Karpas-422 (cell line): ENCODE results near the gene TBCC. TPM values are rescaled to one million over a fixed set of nuclear protein-coding genes. Genes with fewer than 3 reads are reported as not detected.

Source experiments
- DNase-seq: peaks from one replicate; pipeline ENCODE4 v3.0.0-alpha.2; 2015
- H2AFZ ChIP-seq: fragments of 200-600 bp; sonication (generic); 2 replicates; pipeline ENCODE4 v1.6.1; 2014; ENCODE audit warnings: antibody characterized with exemption, low read length, mixed read lengths
- H3K27ac ChIP-seq: fragments of 200-600 bp; sonication (generic); 2 replicates; pipeline ENCODE4 v1.5.1; 2014; ENCODE audit warnings: mild to moderate bottlenecking, low read length, moderate library complexity
- H3K27me3 ChIP-seq: fragments of 200-600 bp; sonication (generic); 2 replicates; pipeline ENCODE4 v1.6.1; 2014; ENCODE audit warnings: low read length, mixed read lengths
- H3K36me3 ChIP-seq: fragments of 200-600 bp; sonication (generic); 2 replicates; pipeline ENCODE4 v1.6.1; 2014; ENCODE audit warnings: low read length, mixed read lengths; ENCODE audit not compliant: insufficient read depth
- H3K4me1 ChIP-seq: fragments of 200-600 bp; sonication (generic); 2 replicates; pipeline ENCODE4 v1.6.1; 2014; ENCODE audit warnings: mild to moderate bottlenecking, low read length, mixed read lengths
- H3K4me2 ChIP-seq: fragments of 200-600 bp; sonication (generic); 2 replicates; pipeline ENCODE4 v1.6.1; 2014; ENCODE audit warnings: low read length, low read depth, mild to moderate bottlenecking; ENCODE audit not compliant: poor library complexity, severe bottlenecking
- H3K4me3 ChIP-seq: fragments of 200-600 bp; sonication (generic); 2 replicates; pipeline ENCODE4 v1.5.1; 2014; ENCODE audit warnings: mild to moderate bottlenecking, antibody characterized with exemption, low read length, mixed read lengths
- H3K79me2 ChIP-seq: fragments of 200-600 bp; sonication (generic); 2 replicates; pipeline ENCODE4 v1.6.1; 2014; ENCODE audit warnings: mild to moderate bottlenecking, low read length, mixed read lengths
- H3K9ac ChIP-seq: fragments of 200-600 bp; sonication (generic); 2 replicates; pipeline ENCODE4 v1.6.0; 2014; ENCODE audit warnings: low read length
- H3K9me2 ChIP-seq: fragments of 200-600 bp; sonication (generic), shearing (Covaris generic); replicated peaks from 2 replicates; pipeline ENCODE4 v1.6.0; 2014; ENCODE audit warnings: mild to moderate bottlenecking, low read length, moderate library complexity; ENCODE audit not compliant: insufficient read depth
- H3K9me3 ChIP-seq: fragments of 300-700, 200-600 bp; sonication (generic); 2 replicates; pipeline ENCODE4 v1.6.1; 2014; ENCODE audit warnings: low read length, mixed read lengths
- H4K20me1 ChIP-seq: fragments of 200-600 bp; sonication (generic); 2 replicates; pipeline ENCODE4 v1.6.1; 2014; ENCODE audit warnings: mild to moderate bottlenecking, antibody characterized with exemption, low read length, low read depth; ENCODE audit not compliant: insufficient read depth
- total RNA-seq: library from RNA; depleted of rRNA; stranded (reverse); fragments of >200 nt; shearing (Covaris generic); gene quantifications from 2 replicates; pipeline ENCODE4 v1.2.3, GENCODE V29; 2014; ENCODE audit warnings: low replicate concordance

TBCC gene
- total RNA-seq, 1 experiment from 2014 or later: 154 TPM

DNA sequence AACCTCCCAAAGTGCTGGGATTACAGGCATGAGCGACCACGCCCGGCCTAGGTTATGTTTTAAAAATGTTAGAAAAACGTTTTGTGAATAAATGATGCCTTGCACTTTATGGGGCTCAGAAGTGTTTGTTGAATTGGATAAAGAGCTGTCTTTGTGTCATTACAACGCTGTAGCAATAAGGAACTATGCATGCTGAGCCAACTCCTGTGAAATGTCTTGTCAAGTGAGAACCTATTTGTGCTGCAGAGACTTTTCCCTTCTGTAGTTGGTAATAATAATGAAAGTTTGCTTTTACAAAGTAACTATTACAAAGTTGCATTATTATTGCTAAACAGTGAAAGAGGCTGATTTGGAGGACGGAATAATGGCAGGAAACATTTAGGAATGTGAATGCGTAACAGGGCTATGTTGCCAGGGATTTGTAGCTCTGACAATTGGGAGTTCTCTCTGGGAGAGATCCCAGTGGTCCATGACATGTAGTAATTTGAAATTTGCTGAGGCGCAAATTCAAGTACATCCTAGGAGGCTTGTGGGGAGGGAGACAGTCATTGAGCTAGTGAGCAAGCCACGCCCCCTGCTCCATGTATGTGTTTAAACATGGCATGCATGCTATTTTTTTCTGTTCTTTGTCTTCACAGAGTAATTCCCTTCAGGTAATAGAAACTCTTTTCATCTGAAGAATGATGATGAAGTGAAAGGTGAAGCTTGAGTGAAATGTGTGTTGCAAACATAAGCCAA is 19.2 kb upstream of the TBCC start:
- Histone ChIP-seq H4K20me1 (no peaks in the 10 kb centered on the region), H3K4me1 (no peaks in the 10 kb centered on the region), H3K27me3 (no peaks in the 10 kb centered on the region), H3K79me2 (no peaks in the 10 kb centered on the region), H3K4me2 (no peak overlapping the region), H3K27ac (no peak overlapping the region), H3K9me2 (no peaks in the 10 kb centered on the region), H3K9me3 (no peaks in the 10 kb centered on the region), H2AFZ (no peak overlapping the region), H3K9ac (no peak overlapping the region), H3K4me3 (no peak overlapping the region), H3K36me3 (no peaks in the 10 kb centered on the region)
- no peak for DNase-seq

DNA sequence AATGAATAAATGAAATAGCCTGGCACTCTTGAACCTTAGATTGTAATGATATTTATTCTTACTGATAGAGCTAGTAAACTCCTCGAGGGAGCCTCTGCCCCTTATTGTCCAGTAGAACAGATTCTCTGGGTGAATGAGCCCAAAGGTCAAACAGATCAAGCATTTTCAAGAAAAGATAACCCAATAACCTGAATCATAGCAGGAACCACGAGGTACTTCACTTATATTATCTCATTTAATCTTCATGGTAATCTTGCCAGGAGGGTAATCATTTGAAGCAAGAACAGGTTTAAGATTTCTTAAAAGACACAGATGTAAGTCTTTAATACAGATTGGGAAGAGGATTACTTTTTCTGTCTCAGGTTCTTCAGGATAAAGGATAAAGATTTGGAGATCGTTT is 17.0 kb upstream of the TBCC start:
- no peak for DNase-seq
- Histone ChIP-seq H3K4me2 (no peak overlapping the region), H3K27ac (no peak overlapping the region), H3K9me2 (no peaks in the 10 kb centered on the region), H3K9me3 (no peaks in the 10 kb centered on the region), H2AFZ (no peak overlapping the region), H3K27me3 (no peaks in the 10 kb centered on the region), H3K4me1 (no peaks in the 10 kb centered on the region), H3K9ac (no peak overlapping the region), H4K20me1 (no peaks in the 10 kb centered on the region), H3K36me3 (no peaks in the 10 kb centered on the region), H3K4me3 (no peak overlapping the region), H3K79me2 (no peaks in the 10 kb centered on the region)

GRCh38 chr6:42762426-42762859 is 16.5 kb upstream of the TBCC start:
- no peaks in the 10 kb centered on the region for H3K79me2 ChIP-seq
- no peak overlapping the region for H3K9ac ChIP-seq
- H3K36me3 ChIP-seq: no peaks in the 10 kb centered on the region
- no peak overlapping the region for H3K4me2 ChIP-seq
- no peaks in the 10 kb centered on the region for H3K4me1 ChIP-seq
- no peak overlapping the region for H2AFZ ChIP-seq
- no peak overlapping the region for H3K4me3 ChIP-seq
- H3K9me3 ChIP-seq: no peaks in the 10 kb centered on the region
- no peaks in the 10 kb centered on the region for H3K9me2 ChIP-seq
- DNase-seq: no peak
- H3K27ac ChIP-seq: no peak overlapping the region
- H4K20me1 ChIP-seq: no peaks in the 10 kb centered on the region
- H3K27me3 ChIP-seq: no peaks in the 10 kb centered on the region

GRCh38 chr6:42761287-42762067 is 15.6 kb upstream of the TBCC start:
- H4K20me1 ChIP-seq: no peaks in the 10 kb centered on the region
- no peak overlapping the region for H3K9ac ChIP-seq
- H2AFZ ChIP-seq: no peak overlapping the region
- H3K4me2 ChIP-seq: no peak overlapping the region
- H3K9me2 ChIP-seq: no peaks in the 10 kb centered on the region
- no peaks in the 10 kb centered on the region for H3K79me2 ChIP-seq
- H3K4me1 ChIP-seq: no peaks in the 10 kb centered on the region
- H3K27ac ChIP-seq: no peak overlapping the region
- DNase-seq: no peak
- H3K9me3 ChIP-seq: no peaks in the 10 kb centered on the region
- H3K27me3 ChIP-seq: no peaks in the 10 kb centered on the region
- H3K36me3 ChIP-seq: no peaks in the 10 kb centered on the region
- no peak overlapping the region for H3K4me3 ChIP-seq

DNA sequence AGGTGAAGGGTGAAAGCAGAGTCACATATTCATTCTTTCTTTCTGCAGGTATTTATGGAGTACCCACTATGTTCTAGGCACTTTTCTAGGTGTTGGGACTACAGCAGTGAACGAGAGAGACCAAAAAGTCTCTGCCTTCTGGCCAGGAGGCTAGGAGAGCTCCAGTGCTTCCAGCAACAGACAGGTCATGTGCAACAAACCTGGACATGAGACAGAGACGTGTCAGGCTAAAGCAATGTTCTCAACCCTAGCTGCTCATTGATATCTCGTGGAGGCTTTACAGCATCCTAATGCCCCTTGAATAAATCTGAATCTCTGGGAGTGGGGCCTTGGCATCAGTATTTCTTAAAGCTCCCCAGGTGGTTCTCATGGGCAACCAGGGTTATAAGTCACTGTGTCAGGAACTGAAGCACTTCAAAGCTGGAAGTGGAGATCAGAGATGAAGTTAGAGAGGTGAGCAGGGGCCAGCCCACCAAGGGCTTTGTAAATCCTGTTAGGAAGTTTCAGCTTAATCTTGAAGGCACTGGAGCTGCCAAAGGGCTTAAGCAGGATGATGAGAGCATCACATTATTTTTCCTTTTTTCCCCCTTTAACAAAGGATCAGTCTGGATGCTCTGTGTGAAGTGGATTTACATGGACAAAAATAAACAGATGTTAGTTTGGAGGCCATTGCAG is 13.0 kb upstream of the TBCC start:
- no peak overlapping the region for H3K27ac ChIP-seq
- no peaks in the 10 kb centered on the region for H3K79me2 ChIP-seq
- H2AFZ ChIP-seq: no peak overlapping the region
- no peak overlapping the region for H3K4me2 ChIP-seq
- H3K9ac ChIP-seq: no peak overlapping the region
- H3K9me3 ChIP-seq: no peaks in the 10 kb centered on the region
- H3K4me3 ChIP-seq: no peak overlapping the region
- H3K4me1 ChIP-seq: no peaks in the 10 kb centered on the region
- no peaks in the 10 kb centered on the region for H3K9me2 ChIP-seq
- H3K27me3 ChIP-seq: no peaks in the 10 kb centered on the region
- DNase-seq: no peak
- no peaks in the 10 kb centered on the region for H4K20me1 ChIP-seq
- no peaks in the 10 kb centered on the region for H3K36me3 ChIP-seq

- H3K9me2 ChIP-seq: no peaks in the 10 kb centered on the region
- no peaks in the 10 kb centered on the region for H4K20me1 ChIP-seq
- H3K27me3 ChIP-seq: no peaks in the 10 kb centered on the region
- H2AFZ ChIP-seq: no peak overlapping the region
- no peak overlapping the region for H3K4me2 ChIP-seq
- no peak for DNase-seq
- H3K79me2 ChIP-seq: no peaks in the 10 kb centered on the region
- no peak overlapping the region for H3K9ac ChIP-seq
- no peaks in the 10 kb centered on the region for H3K9me3 ChIP-seq
- H3K4me3 ChIP-seq: no peak overlapping the region
- H3K4me1 ChIP-seq: no peaks in the 10 kb centered on the region
- H3K27ac ChIP-seq: no peak overlapping the region
- no peaks in the 10 kb centered on the region for H3K36me3 ChIP-seq
These were observed 10.8 kb upstream of the TBCC start for GRCh38 chr6:42756722-42757121.

GRCh38 chr6:42754759-42755158 is 8.9 kb upstream of the TBCC start:
- H3K9me2 ChIP-seq: no peaks in the 10 kb centered on the region
- DNase-seq: no peak
- H3K27ac ChIP-seq: no peak overlapping the region
- no peaks in the 10 kb centered on the region for H3K79me2 ChIP-seq
- no peaks in the 10 kb centered on the region for H4K20me1 ChIP-seq
- no peak overlapping the region for H3K4me2 ChIP-seq
- H3K36me3 ChIP-seq: no peaks in the 10 kb centered on the region
- no peak overlapping the region for H2AFZ ChIP-seq
- H3K27me3 ChIP-seq: no peaks in the 10 kb centered on the region
- no peak overlapping the region for H3K4me3 ChIP-seq
- H3K4me1 ChIP-seq: no peaks in the 10 kb centered on the region
- H3K9me3 ChIP-seq: no peaks in the 10 kb centered on the region
- H3K9ac ChIP-seq: no peak overlapping the region

GRCh38 chr6:42751055-42751454 is 5.2 kb upstream of the TBCC start:
- no peaks in the 10 kb centered on the region for H4K20me1 ChIP-seq
- no peaks in the 10 kb centered on the region for H3K9me3 ChIP-seq
- no peak overlapping the region for H2AFZ ChIP-seq
- no peaks in the 10 kb centered on the region for H3K9me2 ChIP-seq
- no peaks in the 10 kb centered on the region for H3K36me3 ChIP-seq
- no peak overlapping the region for H3K4me3 ChIP-seq
- H3K79me2 ChIP-seq: no peaks in the 10 kb centered on the region
- DNase-seq: no peak
- no peaks in the 10 kb centered on the region for H3K27me3 ChIP-seq
- H3K27ac ChIP-seq: no peak overlapping the region
- peaks cover 23% of the 10 kb centered on the region for H3K4me1 ChIP-seq
- no peak overlapping the region for H3K4me2 ChIP-seq
- no peak overlapping the region for H3K9ac ChIP-seq
